KMS-11 (cell line): ENCODE measurements around the gene NAPEPLD.
A peak's percentile ranks its signal among the peaks of the same experiment; 100 is the strongest.
"Not testable (repeated sequence)": the region's sequence is repeated elsewhere in the genome, so short reads cannot be mapped to it uniquely, and the experiment has no call there.

ENCODE experiments used
- H2AFZ ChIP-seq: fragments of 200-600 bp; sonication (generic); 2 replicates; pipeline ENCODE4 v1.6.1; 2016; ENCODE audit warnings: antibody characterized with exemption, mixed run types, low read depth
- H3K27ac ChIP-seq: fragments of 200-600 bp; sonication (generic); 2 replicates; pipeline ENCODE4 v1.6.1; 2016; ENCODE audit warnings: mild to moderate bottlenecking, mixed run types
- H3K27me3 ChIP-seq: fragments of 200-600 bp; sonication (generic); 2 replicates; pipeline ENCODE4 v1.6.1; 2017; ENCODE audit warnings: mild to moderate bottlenecking, low read depth, mixed run types, moderate library complexity; ENCODE audit not compliant: insufficient read depth
- H3K36me3 ChIP-seq: fragments of 200-600 bp; sonication (generic); 2 replicates; pipeline ENCODE4 v1.6.1; 2017; ENCODE audit warnings: mild to moderate bottlenecking, mixed run types; ENCODE audit not compliant: insufficient read depth
- H3K4me1 ChIP-seq: fragments of 200-600 bp; sonication (generic); 2 replicates; pipeline ENCODE4 v1.6.1; 2016; ENCODE audit warnings: mild to moderate bottlenecking, low read depth, mixed run types; ENCODE audit not compliant: poor library complexity, severe bottlenecking
- H3K4me2 ChIP-seq: fragments of 200-600 bp; sonication (generic); 2 replicates; pipeline ENCODE4 v1.7.0; 2016; ENCODE audit warnings: mild to moderate bottlenecking, mixed run types
- H3K4me3 ChIP-seq: fragments of 200-600 bp; sonication (generic); IDR thresholded peaks from 2 replicates; pipeline ENCODE4 v1.6.1; 2017; ENCODE audit warnings: low read depth, low read length, mixed read lengths; ENCODE audit not compliant: insufficient read depth
- H3K79me2 ChIP-seq: fragments of 200-600 bp; sonication (generic); 2 replicates; pipeline ENCODE4 v1.6.1; 2016; ENCODE audit warnings: low read depth, mixed run types; ENCODE audit not compliant: insufficient read depth
- H3K9ac ChIP-seq: fragments of 200-600 bp; sonication (generic); 2 replicates; pipeline ENCODE4 v1.6.1; 2016; ENCODE audit warnings: mild to moderate bottlenecking, mixed run types
- H4K20me1 ChIP-seq: fragments of 200-600 bp; sonication (generic); 2 replicates; pipeline ENCODE4 v1.6.1; 2016; ENCODE audit warnings: mild to moderate bottlenecking, mixed run types; ENCODE audit not compliant: insufficient read depth
- CTCF ChIP-seq: fragments of 200-600 bp; sonication (generic); conservative IDR thresholded peaks from 2 replicates; pipeline ENCODE4 v1.6.1; 2017; ENCODE audit warnings: low read depth, mild to moderate bottlenecking, antibody characterized with exemption, low read length, moderate library complexity, mixed read lengths

The NAPEPLD gene

GRCh38 chr7:103148994-103149807 is at the start of gene NAPEPLD:
Gene NAPEPLD, minus strand, starts transcription at chr7:103149099. Its CDS starts 20,323 bp downstream, at chr7:103128776.
- peak within 1 kb of the TSS; percentile 95 for H3K27ac ChIP-seq
- peak within 1 kb of the TSS; percentile 97 for H3K4me2 ChIP-seq
- no peaks in the 10 kb centered on the region; the same call in 1 of the 2 replicates for H3K79me2 ChIP-seq
- no peaks in the 10 kb centered on the region for H3K36me3 ChIP-seq
- no peaks in the 10 kb centered on the region for H4K20me1 ChIP-seq
- peak within 1 kb of the TSS; percentile 98 for H3K9ac ChIP-seq
- H3K27me3 ChIP-seq, result no peaks in the 10 kb centered on the region
- H2AFZ ChIP-seq, result peak within 1 kb of the TSS; percentile 88
- H3K4me3 ChIP-seq, result peak within 1 kb of the TSS; percentile 65
- peaks cover 18% of the 10 kb centered on the region for H3K4me1 ChIP-seq
- no peak for TF ChIP-seq CTCF

- H3K27ac ChIP-seq, H3K79me2 ChIP-seq, H2AFZ ChIP-seq, H3K27me3 ChIP-seq, H3K9ac ChIP-seq, H3K4me2 ChIP-seq, H3K36me3 ChIP-seq, H4K20me1 ChIP-seq, H3K4me1 ChIP-seq, H3K4me3 ChIP-seq: not testable (repeated sequence)
Measured at GRCh38 chr7:103198079-103198478, 49.2 kb upstream of the NAPEPLD start.

GRCh38 chr7:103195364-103195763 is 46.5 kb upstream of the NAPEPLD start:
- not testable (repeated sequence) for H3K4me1 ChIP-seq, H3K9ac ChIP-seq, H3K79me2 ChIP-seq, H3K27ac ChIP-seq, H3K4me3 ChIP-seq, H2AFZ ChIP-seq, H4K20me1 ChIP-seq, H3K36me3 ChIP-seq, H3K27me3 ChIP-seq, H3K4me2 ChIP-seq

- H3K79me2 ChIP-seq, H3K4me3 ChIP-seq, H4K20me1 ChIP-seq, H3K27me3 ChIP-seq, H2AFZ ChIP-seq, H3K4me1 ChIP-seq, H3K4me2 ChIP-seq, H3K27ac ChIP-seq, H3K36me3 ChIP-seq, H3K9ac ChIP-seq: not testable (repeated sequence)
Measured at GRCh38 chr7:103172415-103173146, 23.7 kb upstream of the NAPEPLD start.

- H3K27ac ChIP-seq, H3K4me2 ChIP-seq, H2AFZ ChIP-seq, H3K9ac ChIP-seq, H3K36me3 ChIP-seq, H3K4me1 ChIP-seq, H3K4me3 ChIP-seq, H4K20me1 ChIP-seq, H3K27me3 ChIP-seq, H3K79me2 ChIP-seq: not testable (repeated sequence)
Measured at GRCh38 chr7:103171695-103172414, 23.0 kb upstream of the NAPEPLD start.

GRCh38 chr7:103166921-103167544 is 18.1 kb upstream of the NAPEPLD start:
- H3K4me1 ChIP-seq, H3K79me2 ChIP-seq, H2AFZ ChIP-seq, H3K27ac ChIP-seq, H3K4me2 ChIP-seq, H3K36me3 ChIP-seq, H4K20me1 ChIP-seq, H3K27me3 ChIP-seq, H3K4me3 ChIP-seq, H3K9ac ChIP-seq: not testable (repeated sequence)

GRCh38 chr7:103163087-103163825 is 14.4 kb upstream of the NAPEPLD start:
- not testable (repeated sequence) for H2AFZ ChIP-seq, H3K27ac ChIP-seq, H3K4me1 ChIP-seq, H3K27me3 ChIP-seq, H3K9ac ChIP-seq, H3K4me2 ChIP-seq, H3K79me2 ChIP-seq, H3K36me3 ChIP-seq, H3K4me3 ChIP-seq, H4K20me1 ChIP-seq

GRCh38 chr7:103162641-103163040 is 13.7 kb upstream of the NAPEPLD start:
- H3K9ac ChIP-seq, H3K4me1 ChIP-seq, H3K4me3 ChIP-seq, H3K79me2 ChIP-seq, H2AFZ ChIP-seq, H3K27me3 ChIP-seq, H3K4me2 ChIP-seq, H3K27ac ChIP-seq, H3K36me3 ChIP-seq, H4K20me1 ChIP-seq: not testable (repeated sequence)
